ENCODE measurements around the gene NDST4.

DNA sequence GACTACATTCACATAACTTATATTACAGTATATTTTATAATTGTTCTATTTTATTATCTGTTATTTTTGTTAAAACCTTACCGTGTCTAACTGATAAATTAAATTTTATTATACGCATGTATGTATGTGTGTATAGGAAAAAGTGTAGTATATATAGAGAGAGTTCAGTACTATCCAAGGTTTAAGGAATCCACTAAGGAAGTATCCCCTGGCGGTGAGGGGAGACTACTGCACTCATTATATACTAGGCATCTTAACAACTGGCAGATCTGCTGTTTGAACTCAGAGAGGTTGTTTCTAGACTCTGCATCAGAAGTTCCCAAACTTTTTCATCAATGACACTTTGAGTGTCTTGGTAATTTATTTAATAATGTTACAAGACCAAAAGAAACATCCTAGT lies 70.9 kb downstream of the NDST4 start:
- TF ChIP-seq POLR2AphosphoS5 (IDR thresholded peaks at IDR 0.05; ENCODE audit: insufficient read depth in 1 of 2, low read depth in 1 of 2), result no peak
- TF ChIP-seq, protein P1, sequence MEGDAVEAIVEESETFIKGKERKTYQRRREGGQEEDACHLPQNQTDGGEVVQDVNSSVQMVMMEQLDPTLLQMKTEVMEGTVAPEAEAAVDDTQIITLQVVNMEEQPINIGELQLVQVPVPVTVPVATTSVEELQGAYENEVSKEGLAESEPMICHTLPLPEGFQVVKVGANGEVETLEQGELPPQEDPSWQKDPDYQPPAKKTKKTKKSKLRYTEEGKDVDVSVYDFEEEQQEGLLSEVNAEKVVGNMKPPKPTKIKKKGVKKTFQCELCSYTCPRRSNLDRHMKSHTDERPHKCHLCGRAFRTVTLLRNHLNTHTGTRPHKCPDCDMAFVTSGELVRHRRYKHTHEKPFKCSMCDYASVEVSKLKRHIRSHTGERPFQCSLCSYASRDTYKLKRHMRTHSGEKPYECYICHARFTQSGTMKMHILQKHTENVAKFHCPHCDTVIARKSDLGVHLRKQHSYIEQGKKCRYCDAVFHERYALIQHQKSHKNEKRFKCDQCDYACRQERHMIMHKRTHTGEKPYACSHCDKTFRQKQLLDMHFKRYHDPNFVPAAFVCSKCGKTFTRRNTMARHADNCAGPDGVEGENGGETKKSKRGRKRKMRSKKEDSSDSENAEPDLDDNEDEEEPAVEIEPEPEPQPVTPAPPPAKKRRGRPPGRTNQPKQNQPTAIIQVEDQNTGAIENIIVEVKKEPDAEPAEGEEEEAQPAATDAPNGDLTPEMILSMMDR (IDR thresholded peaks at IDR 0.05), result no peak

All from vagina (tissue), 2 donors.